ENCODE data around the gene KRTAP5-4. TPM values are rescaled to one million over a fixed set of nuclear protein-coding genes. Genes with fewer than 3 reads are reported as not detected.
A peak's percentile ranks its signal among the peaks of the same experiment; 100 is the strongest.
"Not testable (repeated sequence)": the region's sequence is repeated elsewhere in the genome, so short reads cannot be mapped to it uniquely, and the experiment has no call there.

Gene KRTAP5-4, protein sequence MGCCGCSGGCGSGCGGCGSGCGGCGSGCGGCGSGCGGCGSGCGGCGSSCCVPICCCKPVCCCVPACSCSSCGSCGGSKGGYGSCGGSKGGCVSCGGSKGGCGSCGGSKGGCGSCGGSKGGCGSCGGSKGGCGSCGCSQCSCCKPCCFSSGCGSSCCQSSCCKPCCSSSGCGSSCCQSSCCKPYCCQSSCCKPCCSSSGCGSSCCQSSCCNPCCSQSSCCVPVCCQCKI
- not detected for total RNA-seq
- long read RNA-seq, result 0 reads

DNA sequence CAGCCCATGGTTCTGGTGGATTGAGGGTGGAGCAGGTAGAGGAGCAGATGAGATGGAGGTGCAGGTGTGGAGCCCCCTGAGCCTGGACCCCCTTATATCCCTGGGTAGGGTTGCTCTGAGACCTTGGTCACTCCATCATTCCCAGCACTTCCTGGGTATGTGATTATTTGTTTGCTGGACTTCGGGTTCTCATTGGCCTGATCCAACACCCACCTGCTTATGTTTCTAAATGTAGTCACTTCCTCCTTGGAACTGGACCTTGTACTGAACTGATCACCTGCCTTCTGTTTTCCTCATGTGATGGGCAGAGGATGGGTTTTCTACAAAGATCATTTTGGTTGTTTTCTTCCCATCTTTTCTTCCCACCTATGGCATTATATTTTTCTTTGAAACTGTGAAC lies at the start of gene KRTAP5-4:
TSS of gene KRTAP5-4 (minus strand) at position 53 of the 400 bp plus-strand sequence. CDS start at position 8, 45 bp downstream.
- H3K27ac ChIP-seq, result no peak within 1 kb of the TSS
- no peak within 1 kb of the TSS for H3K4me3 ChIP-seq
- intact Hi-C loops (cut with DNase I), result no loop called here
- DNase-seq (no peak), ATAC-seq (no peak)
- no peaks in the 10 kb centered on the region for H3K36me3 ChIP-seq
- no peaks in the 10 kb centered on the region for H3K4me1 ChIP-seq
- peaks cover 11% of the 10 kb centered on the region for H3K27me3 ChIP-seq (ENCODE audit: low read depth)
- TF ChIP-seq, protein P1, sequence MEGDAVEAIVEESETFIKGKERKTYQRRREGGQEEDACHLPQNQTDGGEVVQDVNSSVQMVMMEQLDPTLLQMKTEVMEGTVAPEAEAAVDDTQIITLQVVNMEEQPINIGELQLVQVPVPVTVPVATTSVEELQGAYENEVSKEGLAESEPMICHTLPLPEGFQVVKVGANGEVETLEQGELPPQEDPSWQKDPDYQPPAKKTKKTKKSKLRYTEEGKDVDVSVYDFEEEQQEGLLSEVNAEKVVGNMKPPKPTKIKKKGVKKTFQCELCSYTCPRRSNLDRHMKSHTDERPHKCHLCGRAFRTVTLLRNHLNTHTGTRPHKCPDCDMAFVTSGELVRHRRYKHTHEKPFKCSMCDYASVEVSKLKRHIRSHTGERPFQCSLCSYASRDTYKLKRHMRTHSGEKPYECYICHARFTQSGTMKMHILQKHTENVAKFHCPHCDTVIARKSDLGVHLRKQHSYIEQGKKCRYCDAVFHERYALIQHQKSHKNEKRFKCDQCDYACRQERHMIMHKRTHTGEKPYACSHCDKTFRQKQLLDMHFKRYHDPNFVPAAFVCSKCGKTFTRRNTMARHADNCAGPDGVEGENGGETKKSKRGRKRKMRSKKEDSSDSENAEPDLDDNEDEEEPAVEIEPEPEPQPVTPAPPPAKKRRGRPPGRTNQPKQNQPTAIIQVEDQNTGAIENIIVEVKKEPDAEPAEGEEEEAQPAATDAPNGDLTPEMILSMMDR (IDR thresholded peaks at IDR 0.05), result no peak
- no peaks in the 10 kb centered on the region for H3K9me3 ChIP-seq

DNA sequence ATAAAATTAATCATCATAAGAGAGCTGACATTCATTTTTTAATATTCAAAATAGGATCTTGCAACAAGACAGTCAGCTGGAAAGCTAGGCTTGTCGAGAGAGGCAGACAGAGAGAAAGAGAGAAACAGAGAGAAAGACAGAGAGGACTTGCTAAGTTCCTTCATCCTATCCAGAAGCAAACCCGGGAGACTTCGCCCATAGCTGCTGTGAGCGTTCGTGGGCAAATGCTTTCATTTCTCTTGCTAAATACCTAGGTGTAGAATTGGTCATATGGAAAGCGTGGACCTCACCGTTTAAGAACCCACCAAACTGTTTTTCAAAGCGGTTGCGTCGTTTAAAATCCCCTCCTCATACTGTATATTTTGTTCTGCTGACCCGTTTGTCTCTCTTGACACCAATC lies 49.7 kb upstream of the KRTAP5-4 start:
- peaks cover 32% of the 10 kb centered on the region for H3K27me3 ChIP-seq (ENCODE audit: low read depth)
- intact Hi-C loops (cut with DNase I), result no loop called here

DNA sequence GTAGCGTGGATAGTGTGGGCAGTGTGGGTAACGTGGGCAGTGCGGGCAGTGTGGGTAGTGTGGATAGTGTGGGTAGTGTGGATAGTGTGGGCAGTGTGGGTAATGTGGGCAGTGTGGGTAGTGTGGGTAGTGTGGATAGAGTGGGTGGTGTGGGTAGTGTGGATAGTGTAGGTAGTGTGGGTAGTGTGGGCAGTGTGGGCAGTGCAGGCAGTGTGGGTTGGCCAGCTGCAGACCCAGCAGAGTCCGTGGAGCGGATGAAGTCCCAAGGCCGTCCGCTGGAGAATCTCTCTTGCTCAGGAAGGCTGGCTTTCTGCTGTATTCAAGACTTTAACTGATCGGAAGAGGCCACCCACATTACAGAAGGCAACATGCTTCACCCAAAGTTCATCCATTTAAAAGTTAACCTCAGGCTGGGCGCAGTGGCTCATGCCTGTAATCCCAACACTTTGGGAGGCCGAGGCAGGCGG lies 49.0 kb upstream of the KRTAP5-4 start:
- Histone ChIP-seq H3K27ac (no peak overlapping the region), H3K4me1 (no peaks in the 10 kb centered on the region), H3K36me3 (no peaks in the 10 kb centered on the region), H3K9me3 (no peaks in the 10 kb centered on the region), H3K27me3 (ENCODE audit: low read depth) (peaks cover 25% of the 10 kb centered on the region), H3K4me3 (no peak overlapping the region)
- ATAC-seq (no peak), DNase-seq (peak; percentile 24)
- TF ChIP-seq, protein P1 (IDR thresholded peaks at IDR 0.05), result no peak
- intact Hi-C loops (cut with DNase I), result no loop called here

More for the DNA sequence above, 49.7 kb upstream of the KRTAP5-4 start:
- DNase-seq (no peak), ATAC-seq (no peak)
- H3K9me3 ChIP-seq, result no peaks in the 10 kb centered on the region
- H3K4me1 ChIP-seq, result no peaks in the 10 kb centered on the region
- H3K27ac ChIP-seq, result no peak overlapping the region
- no peak overlapping the region for H3K4me3 ChIP-seq
- TF ChIP-seq, protein P1 (IDR thresholded peaks at IDR 0.05), result no peak
- H3K36me3 ChIP-seq, result no peaks in the 10 kb centered on the region

DNA sequence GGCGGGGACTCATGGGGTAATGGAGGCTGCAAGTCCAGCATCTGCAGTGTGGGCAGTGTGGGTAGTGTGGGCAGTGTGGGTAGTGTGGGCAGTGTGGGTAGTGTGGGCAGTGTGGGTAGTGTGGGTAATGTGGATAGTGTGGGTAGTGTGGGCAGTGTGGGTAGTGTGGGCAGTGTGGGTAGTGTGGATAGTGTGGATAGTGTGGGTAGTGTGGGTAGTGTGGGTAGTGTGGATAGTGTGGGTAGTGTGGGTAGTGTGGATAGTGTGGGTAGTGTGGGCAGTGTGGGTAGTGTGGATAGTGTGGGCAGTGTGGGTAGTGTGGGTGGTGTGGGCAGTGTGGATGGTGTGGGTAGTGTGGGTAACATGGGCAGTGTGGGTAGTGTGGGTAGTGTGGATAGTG lies 48.5 kb upstream of the KRTAP5-4 start:
- H3K36me3 ChIP-seq; H3K9me3 ChIP-seq; intact Hi-C loops (cut with DNase I); ATAC-seq; DNase-seq; H3K4me1 ChIP-seq; H3K27ac ChIP-seq; H3K4me3 ChIP-seq: not testable (repeated sequence)
- peaks cover 22% of the 10 kb centered on the region for H3K27me3 ChIP-seq (ENCODE audit: low read depth)

DNA sequence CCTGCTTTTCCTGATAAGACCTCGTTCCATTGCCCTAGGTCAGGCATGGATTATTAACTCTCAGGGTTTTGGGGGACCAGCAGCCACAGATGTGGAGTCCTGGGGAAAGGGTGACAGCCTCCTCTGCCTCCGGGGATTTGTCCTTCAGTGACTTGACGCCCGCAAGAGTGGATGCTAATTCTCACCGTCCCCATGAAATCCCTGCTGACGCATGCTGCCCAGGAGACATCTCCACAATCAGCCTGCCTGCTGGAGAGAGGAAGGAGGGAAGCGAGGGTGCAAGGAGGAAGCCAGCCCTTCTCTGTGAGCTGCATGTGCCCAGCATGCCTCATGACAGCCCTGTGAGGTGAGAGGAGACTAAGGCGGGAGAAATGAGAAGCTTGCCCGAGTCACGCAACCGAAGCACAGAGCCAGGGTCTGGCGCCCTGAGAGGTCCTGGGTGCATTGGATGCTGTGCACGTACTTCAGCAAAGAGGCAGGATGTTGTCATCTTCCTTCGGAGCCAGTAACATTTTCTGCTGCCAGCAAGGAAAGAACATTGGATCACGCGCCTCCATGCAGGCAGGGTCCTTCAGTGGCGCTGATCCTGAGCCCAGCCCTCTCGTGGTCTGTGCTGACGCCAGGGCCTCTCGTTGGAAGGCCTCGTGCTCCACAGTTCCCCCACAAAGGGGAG lies 47.7 kb upstream of the KRTAP5-4 start:
- intact Hi-C loops (cut with DNase I), result no loop called here
- ATAC-seq (no peak), DNase-seq (no peak)
- Histone ChIP-seq H3K27me3 (ENCODE audit: low read depth) (peaks cover 22% of the 10 kb centered on the region), H3K27ac (no peak overlapping the region), H3K4me1 (no peaks in the 10 kb centered on the region), H3K4me3 (no peak overlapping the region), H3K36me3 (no peaks in the 10 kb centered on the region), H3K9me3 (no peaks in the 10 kb centered on the region)
- TF ChIP-seq, protein P1 (IDR thresholded peaks at IDR 0.05), result no peak

DNA sequence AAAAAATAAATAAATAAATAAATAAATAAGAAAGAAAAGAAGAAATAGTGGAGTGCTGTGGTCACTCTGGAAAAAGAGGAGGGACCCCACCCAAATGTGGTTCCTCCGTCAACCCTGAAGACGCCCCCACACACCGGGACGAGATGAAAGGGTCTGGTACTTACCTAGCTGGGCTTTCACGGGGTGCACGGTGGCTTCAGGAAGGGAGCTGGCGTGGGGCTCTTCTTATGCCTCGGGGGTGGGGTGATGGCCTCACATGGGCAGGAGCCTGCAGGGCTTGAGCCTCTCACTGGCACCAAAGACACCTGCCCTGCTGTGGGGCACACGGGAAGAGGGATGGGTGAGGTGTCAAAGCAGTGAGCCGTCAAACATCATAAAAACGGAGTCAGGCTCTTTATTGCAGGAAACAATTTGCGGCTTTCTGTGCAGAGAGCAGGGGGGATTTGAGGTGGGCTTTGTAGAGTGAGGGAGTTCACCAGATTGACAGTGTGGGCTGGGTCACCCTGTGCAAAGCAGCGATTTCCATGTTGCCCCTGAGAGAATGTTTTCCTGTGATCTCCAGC lies 47.1 kb upstream of the KRTAP5-4 start:
- ATAC-seq (no peak), DNase-seq (peak; percentile 35)
- Histone ChIP-seq H3K4me3 (no peak overlapping the region), H3K27me3 (ENCODE audit: low read depth) (peaks cover 22% of the 10 kb centered on the region), H3K36me3 (no peaks in the 10 kb centered on the region), H3K4me1 (no peaks in the 10 kb centered on the region), H3K27ac (no peak overlapping the region), H3K9me3 (no peaks in the 10 kb centered on the region)
- intact Hi-C loops (cut with DNase I), result no loop called here
- TF ChIP-seq, protein P1 (IDR thresholded peaks at IDR 0.05), result no peak

All from lower lobe of right lung (tissue), 2 donors.